ENCODE measurements around the gene IFITM2.

DNA sequence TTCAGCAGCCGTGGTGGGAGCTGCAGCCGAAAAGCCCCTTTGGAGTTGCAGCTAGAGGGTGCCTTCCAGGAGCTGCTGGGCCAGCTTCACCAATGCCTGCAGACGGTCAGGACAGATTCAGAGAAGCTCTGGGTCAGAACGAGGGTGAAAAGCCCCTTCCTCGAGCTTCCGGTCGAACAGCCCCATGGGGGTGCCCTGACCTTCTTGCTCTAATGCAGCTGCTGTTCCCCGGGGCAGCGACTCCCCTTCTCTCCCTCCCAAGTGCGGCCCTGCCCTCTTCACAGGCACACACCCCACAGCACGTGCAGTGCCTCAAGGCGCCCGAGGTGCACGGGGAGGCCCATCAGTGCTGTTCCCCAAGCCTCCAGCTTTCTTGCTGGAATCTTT, 22.7 kb downstream of the IFITM2 start:
- TF ChIP-seq, protein P1, sequence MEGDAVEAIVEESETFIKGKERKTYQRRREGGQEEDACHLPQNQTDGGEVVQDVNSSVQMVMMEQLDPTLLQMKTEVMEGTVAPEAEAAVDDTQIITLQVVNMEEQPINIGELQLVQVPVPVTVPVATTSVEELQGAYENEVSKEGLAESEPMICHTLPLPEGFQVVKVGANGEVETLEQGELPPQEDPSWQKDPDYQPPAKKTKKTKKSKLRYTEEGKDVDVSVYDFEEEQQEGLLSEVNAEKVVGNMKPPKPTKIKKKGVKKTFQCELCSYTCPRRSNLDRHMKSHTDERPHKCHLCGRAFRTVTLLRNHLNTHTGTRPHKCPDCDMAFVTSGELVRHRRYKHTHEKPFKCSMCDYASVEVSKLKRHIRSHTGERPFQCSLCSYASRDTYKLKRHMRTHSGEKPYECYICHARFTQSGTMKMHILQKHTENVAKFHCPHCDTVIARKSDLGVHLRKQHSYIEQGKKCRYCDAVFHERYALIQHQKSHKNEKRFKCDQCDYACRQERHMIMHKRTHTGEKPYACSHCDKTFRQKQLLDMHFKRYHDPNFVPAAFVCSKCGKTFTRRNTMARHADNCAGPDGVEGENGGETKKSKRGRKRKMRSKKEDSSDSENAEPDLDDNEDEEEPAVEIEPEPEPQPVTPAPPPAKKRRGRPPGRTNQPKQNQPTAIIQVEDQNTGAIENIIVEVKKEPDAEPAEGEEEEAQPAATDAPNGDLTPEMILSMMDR (conservative IDR thresholded peaks at IDR 0.05): no peak
- no peak for TF ChIP-seq ZFX (IDR thresholded peaks at IDR 0.05)

All from C4-2B (cell line).